Ramos (cell line): Measurements from ENCODE around the gene ABHD17B.
"Not testable (repeated sequence)": the region's sequence is repeated elsewhere in the genome, so short reads cannot be mapped to it uniquely, and the experiment has no call there.

ENCODE experiments used
- in situ Hi-C: fragments of 300-500 bp; cut with MboI; formaldehyde crosslinking; loops from one replicate; pipeline ENCODE4 v1.14.3; 2022; ENCODE audit warnings: low sequenced_read_pairs; ENCODE audit not compliant: unreplicated experiment

The ABHD17B gene

DNA sequence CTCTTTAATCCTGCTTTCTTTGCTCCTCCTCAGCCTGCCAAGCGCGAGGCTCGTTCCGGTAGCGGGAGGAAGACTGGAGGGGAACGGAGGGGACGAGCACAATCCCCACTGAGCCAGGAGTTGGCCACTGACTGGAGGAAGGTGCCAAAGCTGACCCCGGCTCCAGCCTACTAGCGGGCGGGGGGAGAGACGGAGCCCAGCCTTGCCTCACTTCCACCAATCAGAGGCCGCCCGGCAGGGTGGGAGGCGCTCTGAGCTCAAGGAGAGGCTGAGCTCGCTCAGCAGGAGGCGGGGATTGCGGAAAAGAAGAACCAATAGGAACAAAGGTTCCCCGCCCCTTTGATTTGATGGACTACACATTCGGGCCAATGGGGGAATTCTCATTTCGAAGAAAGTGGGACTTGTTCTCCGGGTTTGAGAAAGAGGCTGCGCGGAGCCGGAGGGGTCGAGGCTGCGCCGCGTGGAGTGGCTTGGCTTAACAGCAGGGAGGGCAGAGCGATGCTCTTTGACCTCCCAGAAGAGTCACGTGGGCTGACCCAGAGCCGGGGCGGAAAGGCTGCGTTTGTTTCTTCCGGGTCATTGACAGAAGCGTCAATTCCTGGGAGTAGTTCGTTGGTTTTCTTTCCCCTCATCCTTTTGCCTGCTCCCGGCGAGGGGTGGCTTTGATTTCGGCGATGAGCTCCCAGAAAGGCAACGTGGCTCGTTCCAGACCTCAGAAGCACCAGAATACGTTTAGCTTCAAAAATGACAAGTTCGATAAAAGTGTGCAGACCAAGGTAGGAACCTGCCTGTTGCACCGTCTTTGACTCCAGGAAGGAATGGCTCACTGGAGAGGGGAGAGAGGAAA is at the start of gene ABHD17B, which contains the start of gene C9orf85:
TSS of gene ABHD17B (minus strand) at position 133 of the 847 bp plus-strand sequence. CDS start 36,113 bp downstream, outside the sequence.
TSS of gene C9orf85 (plus strand) at position 579 of the 847 bp plus-strand sequence. CDS start at position 675, 96 bp downstream.
- in situ Hi-C loops: no loop called here

DNA sequence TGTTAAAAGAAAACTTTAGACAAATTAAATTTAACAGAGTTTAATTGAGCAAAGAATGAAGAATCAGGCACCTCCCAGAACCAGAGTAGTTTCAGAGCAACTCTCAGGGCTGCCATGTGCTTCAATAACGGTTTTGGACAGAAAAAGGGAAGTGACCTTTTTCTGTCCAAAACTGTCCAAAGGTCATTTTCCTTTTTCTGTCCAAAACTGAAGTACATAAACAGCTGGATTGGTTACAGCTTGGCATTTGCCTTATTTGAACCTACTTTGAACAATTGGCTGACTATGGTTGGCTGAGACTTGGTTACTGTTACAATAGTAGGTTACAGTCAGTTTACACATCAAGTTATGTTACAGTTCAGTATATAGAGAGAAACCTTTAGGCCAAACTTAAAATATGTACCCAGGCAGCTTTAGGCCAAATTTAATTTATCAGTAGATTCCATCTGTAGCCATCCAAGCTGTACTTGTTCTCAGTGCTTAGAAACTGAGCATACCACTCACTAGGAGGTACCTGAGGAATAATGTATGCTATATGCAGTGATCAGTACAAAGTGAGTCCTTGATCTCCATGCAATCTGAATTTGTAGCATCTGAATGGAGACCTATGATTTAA is 44.4 kb upstream of the ABHD17B start:
- in situ Hi-C loops: no loop called here

DNA sequence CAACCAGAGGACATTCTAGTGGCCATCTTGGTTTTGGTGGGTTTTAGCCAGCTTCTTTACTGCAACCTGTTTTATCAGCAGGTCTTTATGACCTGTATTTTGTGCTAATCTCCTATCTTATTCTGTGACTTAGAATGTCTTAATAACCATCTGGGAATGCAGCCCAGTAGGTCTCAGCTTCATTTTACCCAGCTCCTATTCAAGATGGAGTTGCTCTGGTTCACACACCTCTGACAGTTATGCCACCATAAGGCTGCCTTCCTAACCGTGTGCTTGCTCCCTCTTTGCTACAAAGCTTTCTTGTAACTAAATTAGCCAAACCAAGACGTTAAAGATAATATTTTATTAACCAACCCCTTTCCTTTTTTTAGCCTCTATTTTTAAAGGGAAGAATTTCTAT is 43.7 kb upstream of the ABHD17B start:
- in situ Hi-C loops: not testable (repeated sequence)

DNA sequence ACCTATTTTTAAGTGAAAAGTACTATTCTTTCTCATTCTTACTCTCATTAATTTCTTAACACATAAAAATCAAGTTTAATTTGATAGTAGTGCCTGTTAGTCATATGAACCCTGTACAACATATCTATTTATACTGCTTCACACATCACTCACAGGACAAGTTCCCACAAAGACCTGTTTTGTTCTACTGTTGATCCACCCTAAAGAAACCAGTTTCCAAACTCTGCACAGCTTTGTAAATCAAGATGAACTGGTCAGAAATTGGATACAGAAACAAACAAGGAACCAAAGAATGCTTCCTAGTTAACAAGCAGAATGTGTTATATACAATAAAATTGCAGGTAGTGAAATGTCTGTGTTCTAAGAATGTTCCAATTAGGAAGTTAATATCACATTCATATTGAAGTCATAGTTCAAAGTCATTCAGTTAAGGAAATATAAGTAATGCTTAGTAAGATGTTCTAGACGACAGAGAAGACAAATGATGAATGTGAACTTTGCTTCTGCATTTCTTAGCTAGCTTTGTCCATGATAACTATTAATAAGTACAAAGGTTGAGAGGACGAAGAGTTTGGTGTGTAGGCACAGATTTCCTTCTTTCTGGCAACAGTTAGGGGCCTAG is 33.9 kb upstream of the ABHD17B start:
- in situ Hi-C loops: no loop called here

DNA sequence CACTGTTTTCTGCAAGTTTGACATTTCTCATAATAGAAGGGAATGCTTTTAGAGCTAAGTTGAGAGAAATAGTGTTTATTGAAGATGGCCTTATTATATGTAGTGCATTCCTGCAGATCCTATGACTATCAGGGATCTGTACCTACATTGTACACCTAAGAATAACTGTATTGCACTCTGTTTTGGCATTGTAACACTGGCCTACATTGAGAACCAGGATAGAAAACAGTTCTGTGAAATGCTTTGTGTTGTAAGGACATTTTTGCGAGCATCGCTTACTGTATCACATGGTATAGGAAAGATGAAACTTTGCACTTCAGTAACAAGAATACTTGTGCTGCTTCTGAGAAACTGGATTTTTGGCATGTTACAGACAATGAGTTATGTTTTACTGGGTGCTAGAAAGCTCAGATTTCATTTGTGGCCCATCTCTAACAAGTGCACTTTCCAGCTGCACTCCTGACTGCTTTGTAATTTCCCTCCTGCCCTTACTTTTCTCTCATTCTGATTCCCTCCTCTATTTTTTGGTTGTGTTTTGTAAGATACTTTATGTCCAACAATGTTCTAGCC is 31.1 kb upstream of the ABHD17B start:
- in situ Hi-C loops: no loop called here

DNA sequence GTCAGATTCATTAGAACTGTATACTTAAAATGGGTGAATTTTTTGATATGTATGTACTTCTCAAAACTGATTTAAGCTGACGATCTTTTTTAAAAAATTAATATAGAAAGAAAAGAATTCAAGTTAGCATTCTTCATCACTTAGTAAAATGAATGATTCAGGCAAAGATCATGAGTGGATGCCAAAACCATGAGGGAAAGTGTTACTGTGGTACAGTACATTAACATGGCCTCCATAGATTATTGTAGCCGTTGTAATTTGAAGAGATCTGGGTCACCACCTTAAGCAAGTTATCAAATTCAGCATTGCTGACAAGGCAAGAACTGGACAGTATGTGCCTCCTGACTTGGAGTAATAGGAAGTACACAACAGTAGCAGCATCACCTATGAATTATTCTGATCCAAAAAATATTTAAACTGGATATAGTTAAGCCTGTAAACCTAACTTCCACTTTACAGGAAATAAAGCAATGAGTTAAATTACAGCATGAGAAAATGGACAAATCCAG is 30.1 kb upstream of the ABHD17B start:
- in situ Hi-C loops: no loop called here

DNA sequence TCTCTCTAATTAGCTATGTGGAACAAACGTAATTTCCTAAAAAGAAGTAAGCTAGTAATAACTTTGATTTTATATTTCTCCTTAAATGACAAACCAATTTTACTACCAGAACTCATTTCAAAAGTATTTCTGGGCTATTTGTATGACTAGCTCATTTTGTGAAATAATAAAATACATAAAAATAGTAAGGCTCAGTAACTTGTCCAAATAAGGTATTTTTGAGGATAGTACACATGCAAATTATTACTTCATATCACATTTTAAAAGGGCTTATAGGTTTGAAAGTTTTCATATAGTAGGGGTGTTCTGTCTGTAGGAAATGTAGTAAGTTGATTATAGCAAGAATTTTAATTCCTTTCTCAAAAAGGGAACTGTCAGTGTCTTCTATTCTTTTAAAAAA is 26.9 kb upstream of the ABHD17B start:
- in situ Hi-C loops: no loop called here

DNA sequence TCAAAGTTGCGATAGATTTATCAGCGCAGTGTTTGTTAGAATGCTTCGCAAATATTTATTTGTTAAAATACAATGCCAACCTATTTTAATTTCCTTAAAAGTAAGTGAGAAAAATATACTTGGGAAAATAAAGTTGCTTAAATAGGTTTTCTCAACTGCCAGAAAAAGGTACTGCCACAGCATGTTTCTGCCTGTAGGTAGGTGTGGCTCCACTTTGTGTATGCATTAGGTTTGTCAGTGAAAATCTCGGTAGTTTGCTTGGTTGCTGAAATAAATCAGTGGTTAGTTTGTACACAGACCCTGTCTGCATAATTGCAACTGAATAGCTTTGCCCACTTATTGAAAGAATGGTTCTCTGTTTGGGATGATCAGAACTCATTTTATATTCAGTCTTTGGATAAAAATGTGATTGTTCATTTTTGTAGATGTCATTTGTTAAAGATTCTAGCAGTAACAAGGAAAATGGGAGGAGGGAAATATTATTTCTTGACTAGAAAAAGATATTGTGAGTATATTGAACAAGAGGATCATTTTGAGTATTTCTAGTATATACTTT is 26.2 kb upstream of the ABHD17B start:
- in situ Hi-C loops: no loop called here

DNA sequence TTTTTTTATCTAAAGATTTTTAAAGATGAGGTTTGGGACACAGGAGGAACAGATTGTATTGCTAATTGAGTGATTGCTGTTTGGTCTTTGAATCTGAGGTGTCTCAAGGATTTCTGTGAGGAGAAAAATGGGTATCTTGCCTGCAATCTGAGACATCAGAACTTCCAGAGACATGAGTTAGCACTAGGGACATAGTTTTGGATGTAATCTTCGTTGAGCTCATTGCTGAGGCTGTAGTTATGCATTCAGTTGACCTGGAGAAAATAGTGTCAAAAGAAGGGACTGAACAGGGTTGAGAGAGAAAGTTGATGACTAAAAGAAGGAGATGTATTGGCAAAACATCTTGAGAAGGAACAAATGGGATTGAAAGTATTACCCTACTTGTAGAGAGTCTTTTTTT is 25.1 kb upstream of the ABHD17B start:
- in situ Hi-C loops: no loop called here

DNA sequence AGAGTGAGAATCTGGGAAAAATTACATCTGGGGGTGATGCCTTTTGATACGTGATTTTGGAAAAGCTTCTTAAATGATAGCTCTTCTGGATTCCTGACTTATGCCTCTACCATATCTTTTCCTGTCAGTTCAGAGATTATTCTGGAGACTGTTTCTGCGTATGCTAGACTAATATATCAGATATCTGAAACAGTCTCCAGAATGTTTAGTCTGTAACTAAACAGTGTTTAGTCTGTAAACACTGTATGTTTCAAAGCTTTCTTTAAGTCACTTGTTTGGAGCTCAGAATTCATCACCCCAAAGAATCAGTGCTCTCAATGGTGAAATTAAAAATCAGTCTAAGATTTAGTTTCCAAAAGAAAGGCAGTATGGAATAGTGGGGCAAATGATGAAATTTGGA is 20.2 kb upstream of the ABHD17B start:
- in situ Hi-C loops: no loop called here

DNA sequence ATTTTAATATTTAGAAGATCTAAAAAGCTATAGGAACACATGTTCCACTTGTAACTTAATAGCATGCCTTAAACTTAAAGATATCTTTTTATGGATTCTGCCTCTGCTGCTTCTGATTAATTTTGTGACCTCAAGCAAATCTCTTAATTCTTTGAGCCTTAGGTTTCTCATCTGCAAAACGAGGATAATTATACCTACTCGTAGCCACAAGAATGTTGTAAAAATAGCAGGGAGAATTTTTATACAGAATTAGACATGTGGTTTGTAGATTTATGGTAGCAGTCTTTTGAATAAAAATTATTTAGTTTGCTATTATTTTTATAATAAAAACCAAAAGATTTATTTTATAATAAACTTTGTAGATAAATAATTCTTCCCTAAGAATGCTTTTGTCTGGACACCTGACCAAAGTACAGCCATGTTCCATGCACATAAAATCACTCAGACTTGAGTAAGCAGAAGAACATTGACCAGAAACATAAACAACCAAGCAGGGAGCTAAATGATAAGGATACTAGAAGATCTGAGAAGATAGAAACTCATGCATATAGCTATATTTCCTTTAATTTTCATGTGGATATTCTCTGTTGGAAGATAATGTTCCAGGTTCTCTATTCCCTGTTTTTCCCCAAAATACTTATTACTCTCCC is 18.9 kb upstream of the ABHD17B start:
- in situ Hi-C loops: no loop called here

DNA sequence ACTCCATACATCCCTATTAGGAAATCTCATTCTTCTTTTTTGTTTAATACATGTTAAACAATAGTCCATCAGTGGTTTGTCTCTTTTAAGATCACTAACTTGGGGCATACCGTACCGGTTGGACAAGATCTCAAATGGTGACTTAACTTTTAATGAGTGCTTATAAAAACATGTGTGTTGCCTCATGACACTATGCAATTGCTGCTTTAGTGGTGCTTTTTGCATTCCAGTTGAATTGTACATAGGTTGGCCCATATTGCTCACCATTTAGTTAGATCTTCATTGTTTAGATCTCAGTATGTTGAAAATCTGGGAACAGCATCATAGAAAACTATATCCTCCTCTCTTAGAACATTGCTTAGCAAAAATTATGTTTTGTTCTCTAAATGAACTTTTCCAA is 18.2 kb upstream of the ABHD17B start:
- in situ Hi-C loops: no loop called here

DNA sequence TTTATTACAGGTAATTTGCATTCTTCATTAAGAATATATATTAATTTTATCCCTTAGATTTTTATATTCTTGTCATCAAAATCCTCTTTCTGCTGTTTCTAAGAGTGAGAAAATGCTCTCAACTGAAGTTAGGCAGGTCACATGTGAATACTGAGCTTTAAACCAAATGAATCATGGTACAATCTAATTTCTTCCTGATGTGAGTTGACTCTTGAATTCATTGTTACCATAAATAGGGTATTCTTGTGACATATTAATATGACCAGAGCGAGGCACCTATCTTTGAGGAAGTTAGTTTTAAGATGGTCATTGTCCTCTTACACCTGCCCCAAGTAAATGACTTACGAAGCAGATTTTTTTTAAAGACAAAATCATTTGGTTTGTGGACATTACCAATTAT is 17.8 kb upstream of the ABHD17B start:
- in situ Hi-C loops: no loop called here

DNA sequence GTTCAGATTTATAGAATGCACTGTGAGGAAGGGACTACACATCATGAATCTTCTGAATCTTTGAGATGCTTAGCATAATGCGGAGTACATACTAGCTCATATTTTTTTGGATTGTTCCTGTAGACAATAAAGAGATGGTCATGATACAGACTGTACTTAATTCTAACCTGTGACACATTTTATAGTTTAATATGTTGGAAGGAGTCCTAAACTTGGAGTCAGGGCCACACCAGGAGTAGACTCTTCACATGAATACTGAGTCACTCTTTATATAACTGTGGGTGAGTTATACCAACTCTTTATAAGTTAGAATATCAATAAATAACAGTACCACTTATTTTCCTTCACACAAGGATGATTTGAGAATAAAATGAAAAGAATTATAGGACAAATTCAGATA is 17.4 kb upstream of the ABHD17B start:
- in situ Hi-C loops: no loop called here

DNA sequence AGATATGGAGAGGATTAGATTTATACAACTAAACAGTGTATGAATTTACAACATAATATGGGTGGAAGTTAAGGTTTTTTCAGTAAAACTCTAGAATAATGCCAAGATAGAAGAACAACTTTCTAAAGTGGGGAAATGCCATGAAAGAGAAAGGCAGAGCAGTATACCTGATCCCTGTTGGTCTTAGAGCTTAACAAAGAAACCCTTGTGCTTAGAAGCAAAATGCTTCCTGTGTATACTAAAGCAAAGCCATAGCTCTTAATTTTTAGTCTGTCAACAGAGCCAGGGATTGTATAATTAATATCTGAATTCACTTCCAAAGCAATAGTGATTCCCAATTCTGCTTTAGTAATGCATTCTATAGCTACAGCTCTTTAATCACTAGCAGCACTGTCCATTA is 14.8 kb upstream of the ABHD17B start:
- in situ Hi-C loops: no loop called here

DNA sequence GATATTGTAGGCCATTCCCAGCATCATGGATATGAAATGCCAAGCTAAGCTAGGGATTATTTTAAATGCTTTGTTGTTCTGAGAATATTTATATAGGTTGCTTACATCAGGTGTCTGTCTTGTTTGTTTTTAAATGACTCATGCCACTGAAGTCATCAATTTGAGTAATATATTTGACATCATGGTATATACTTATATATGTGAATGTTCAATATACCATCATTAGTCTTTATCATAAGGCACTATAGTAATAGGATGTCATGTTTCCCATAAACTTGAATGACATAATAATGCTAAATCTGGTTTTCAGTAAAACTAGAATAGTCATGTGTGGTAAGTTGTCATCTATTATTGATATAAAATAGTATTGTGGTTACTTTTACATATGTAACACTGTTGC is 13.6 kb upstream of the ABHD17B start:
- in situ Hi-C loops: no loop called here

DNA sequence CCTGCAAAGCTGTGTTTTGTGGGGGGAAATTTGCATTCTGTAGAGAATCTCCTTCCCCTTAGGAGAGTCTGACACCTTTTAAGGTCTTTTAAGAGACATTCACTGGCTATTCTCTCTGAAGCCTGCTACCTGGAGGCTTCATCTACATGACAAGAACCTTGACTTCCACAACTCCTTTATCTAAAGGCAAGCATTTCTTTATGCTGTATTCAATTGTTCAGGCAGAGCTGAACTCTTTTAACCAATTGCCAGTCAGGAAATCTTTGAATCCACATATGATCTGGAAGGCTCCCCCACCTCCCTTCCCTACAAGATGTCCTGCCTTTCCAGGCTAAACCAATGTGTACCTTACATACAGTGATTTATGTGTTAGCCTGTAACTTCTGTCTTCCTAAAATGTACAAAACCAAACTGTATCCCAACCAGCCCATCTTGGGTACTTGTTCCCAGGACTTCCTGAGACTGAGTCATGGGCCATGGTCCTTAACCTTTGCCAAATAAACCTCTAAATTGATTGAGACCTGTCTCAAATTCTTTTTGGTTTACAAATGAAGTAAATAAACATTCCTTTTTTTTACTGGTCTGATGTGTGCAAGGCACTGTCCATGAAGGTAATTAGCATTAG is 10.3 kb upstream of the ABHD17B start:
- in situ Hi-C loops: no loop called here

DNA sequence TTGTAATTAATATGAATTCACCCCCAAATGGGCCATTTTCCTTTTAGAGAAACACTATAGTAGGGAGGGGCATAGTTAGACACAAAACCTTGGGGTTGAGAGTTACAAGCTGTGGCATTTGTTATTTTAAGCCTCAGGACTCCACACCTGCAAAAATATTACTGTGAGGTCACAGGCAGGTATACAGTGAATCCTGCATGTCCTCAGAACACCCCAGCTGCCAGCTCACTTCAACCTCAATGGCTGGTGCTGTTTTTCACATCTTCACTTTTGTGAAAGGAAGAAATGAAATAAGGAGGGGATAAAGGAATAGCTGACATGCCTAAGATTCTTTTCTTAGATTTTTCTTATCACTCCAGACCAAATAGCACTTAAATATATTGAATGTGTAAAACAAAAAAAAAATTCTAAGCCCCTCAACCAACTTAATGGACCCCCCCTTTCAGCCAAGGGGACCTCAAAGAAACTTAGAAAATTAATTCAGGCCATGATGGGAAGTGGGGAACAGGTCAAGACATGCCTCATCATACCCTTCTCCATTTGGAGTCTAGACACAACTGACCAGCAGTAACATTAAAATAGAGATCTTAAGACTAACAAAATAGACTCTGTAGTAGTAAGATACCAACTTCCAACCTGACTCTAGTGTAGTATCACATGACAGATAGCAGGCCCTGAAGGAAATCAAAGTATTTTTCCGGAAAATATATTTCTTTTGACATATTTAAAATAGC is 9.6 kb upstream of the ABHD17B start:
- in situ Hi-C loops: no loop called here

DNA sequence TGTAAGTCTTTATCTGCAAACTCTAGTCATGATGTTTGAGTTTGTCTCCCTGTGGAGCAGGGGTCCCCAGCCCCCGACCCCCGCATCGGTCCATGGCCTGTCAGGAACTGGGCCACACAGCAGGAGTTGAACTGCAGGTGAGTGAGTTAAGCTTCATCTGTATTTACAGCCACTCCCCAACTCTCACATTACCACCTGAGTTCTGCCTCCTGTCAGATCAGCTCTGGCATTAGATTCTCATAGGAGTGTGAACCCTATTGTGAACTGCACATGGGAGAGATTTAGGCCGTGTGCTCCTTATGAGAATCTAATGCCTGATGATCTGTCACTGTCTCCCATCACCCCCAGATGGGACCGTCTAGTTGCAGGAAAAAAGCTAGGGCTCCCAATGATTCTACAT is 7.4 kb upstream of the ABHD17B start:
- in situ Hi-C loops: no loop called here
